Right lobe of liver (tissue), 6 donors: ENCODE data around the gene MRTO4. TPM values are rescaled to one million over a fixed set of nuclear protein-coding genes. Genes with fewer than 3 reads are reported as not detected.
"Not testable (repeated sequence)": the region's sequence is repeated elsewhere in the genome, so short reads cannot be mapped to it uniquely, and the experiment has no call there.

Source experiments
- ATAC-seq, 4 donors: fragments of 200-7000 bp; cut with Tn5 transposase; one replicate each; pipeline ENCODE4 v1.9.1; 2020; ENCODE audit warnings: mild to moderate bottlenecking in 4 of 4, moderate library complexity in 4 of 4
- DNase-seq, 3 donors: peaks; one replicate each; pipeline ENCODE4 v3.0.0-alpha.2; 2020
- H3K27ac ChIP-seq, 3 donors: fragments of 200-600 bp; one replicate each; pipeline ENCODE4 v1.8.0; 2022
- H3K27me3 ChIP-seq, 2 donors: fragments of 200-600 bp; one replicate each; pipeline ENCODE4 v1.8.0; 2022
- H3K36me3 ChIP-seq, 4 donors: fragments of 200-600 bp; sonication (generic) in 1 of 4; one replicate each; pipeline versions ENCODE4 v1.5.1 to v1.8.0; 2017 to 2022; ENCODE audit warnings: control low read depth in 1 of 4
- H3K4me1 ChIP-seq, 4 donors: fragments of 200-600 bp; sonication (generic) in 1 of 4; one replicate each; pipeline versions ENCODE4 v1.5.1 to v1.8.0; 2017 to 2022; ENCODE audit warnings: control low read depth in 1 of 4
- H3K4me3 ChIP-seq, 3 donors: fragments of 200-600 bp; one replicate each; pipeline ENCODE4 v1.8.0; 2022
- H3K9me3 ChIP-seq, 4 donors: fragments of 200-600 bp; sonication (generic) in 1 of 4; one replicate each; pipeline versions ENCODE4 v1.5.1 to v1.8.0; 2017 to 2022; ENCODE audit warnings: control low read depth in 1 of 4
- POLR2A ChIP-seq: fragments of 450-650 bp; IDR thresholded peaks from one replicate; pipeline ENCODE4 v1.6.1; 2017; ENCODE audit warnings: antibody characterized with exemption, mild to moderate bottlenecking
- WGBS: methylation state at CpG from one replicate; pipeline ENCODE4 v1.1.6; 2018; ENCODE audit warnings: low coverage, low lambda C conversion rate; ENCODE audit not compliant: insufficient coverage; ENCODE audit errors: missing lambda C conversion rate; 5-methylcytosine and 5-hydroxymethylcytosine counted together
- intact Hi-C, 2 donors: fragments of 100-400 bp; cut with DNase I; formaldehyde crosslinking; loops; one replicate each; pipeline versions ENCODE4 v1.11.2 to v1.14.1; 2022
- total RNA-seq, 6 experiments: library from RNA; depleted of rRNA in 2 of 6; stranded (reverse); fragments of >200 nt in 2 of 6; fragmentation: NEBNext Ultra II Directional in 3 of 6; extraction: Animal tissue kit (Norgen Biotek cat#: 25700) in 3 of 6; gene quantifications; one replicate each; pipeline versions ENCODE4 v1.1.0 to v1.2.4, GENCODE V29; 2016 to 2023
- TF ChIP-seq, protein P1 (sequence below), 4 donors: fragments of 200-600 bp in 3 of 4; fragments of 450-650 bp in 1 of 4; IDR thresholded peaks; one replicate each; pipeline versions ENCODE4 v1.5.1 to v1.8.0; 2016 to 2022; ENCODE audit warnings: antibody characterized with exemption in 4 of 4, mild to moderate bottlenecking in 2 of 4
- donor health status: DM: no; HTN: yes; CAD: no.
- donor health status: DM: no; HTN: no; CAD: no.
- donor health status: DM: no; HTN: no; CAD: no.
- donor health status: DM: no; HTN: yes; CAD: no.
- donor health status: DM: no; HTN: yes; CAD: no.

Gene MRTO4
- total RNA-seq, 6 experiments from 2014 or later: 7.0 to 17.3 (median 8.2) TPM

GRCh38 chr1:19273844-19274531 is 22.4 kb downstream of the MRTO4 start:
- intact Hi-C loops, H3K36me3 ChIP-seq, H3K9me3 ChIP-seq, H3K27me3 ChIP-seq: not testable (repeated sequence)
- DNase-seq (peak; percentile 82 to 87 (median 87)), ATAC-seq (peak; percentile 61 to 84 (median 78))
- H3K4me1 ChIP-seq: peaks cover 0 to 34% (median 3%) of the 10 kb centered on the region in 4 donors
- peak; percentile 70 for TF ChIP-seq POLR2A
- 5% methylated on average over 8 of the region's 66 CpGs for WGBS
- H3K27ac ChIP-seq: peak overlapping the region; percentile 91 to 97 (median 93)
- peak overlapping the region; percentile 64 to 81 (median 64) for H3K4me3 ChIP-seq

- H3K27me3 ChIP-seq: no peaks in the 10 kb centered on the region
- intact Hi-C loops: no loop called here
- TF ChIP-seq, protein P1, sequence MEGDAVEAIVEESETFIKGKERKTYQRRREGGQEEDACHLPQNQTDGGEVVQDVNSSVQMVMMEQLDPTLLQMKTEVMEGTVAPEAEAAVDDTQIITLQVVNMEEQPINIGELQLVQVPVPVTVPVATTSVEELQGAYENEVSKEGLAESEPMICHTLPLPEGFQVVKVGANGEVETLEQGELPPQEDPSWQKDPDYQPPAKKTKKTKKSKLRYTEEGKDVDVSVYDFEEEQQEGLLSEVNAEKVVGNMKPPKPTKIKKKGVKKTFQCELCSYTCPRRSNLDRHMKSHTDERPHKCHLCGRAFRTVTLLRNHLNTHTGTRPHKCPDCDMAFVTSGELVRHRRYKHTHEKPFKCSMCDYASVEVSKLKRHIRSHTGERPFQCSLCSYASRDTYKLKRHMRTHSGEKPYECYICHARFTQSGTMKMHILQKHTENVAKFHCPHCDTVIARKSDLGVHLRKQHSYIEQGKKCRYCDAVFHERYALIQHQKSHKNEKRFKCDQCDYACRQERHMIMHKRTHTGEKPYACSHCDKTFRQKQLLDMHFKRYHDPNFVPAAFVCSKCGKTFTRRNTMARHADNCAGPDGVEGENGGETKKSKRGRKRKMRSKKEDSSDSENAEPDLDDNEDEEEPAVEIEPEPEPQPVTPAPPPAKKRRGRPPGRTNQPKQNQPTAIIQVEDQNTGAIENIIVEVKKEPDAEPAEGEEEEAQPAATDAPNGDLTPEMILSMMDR (IDR thresholded peaks at IDR 0.05): no peak
- no peak for TF ChIP-seq POLR2A
- peak; percentile 52 to 75 (median 69) for DNase-seq
- WGBS: 48% methylated on average over 5 of the region's 5 CpGs
- peaks cover 0 to under 1% (median 0%) of the 10 kb centered on the region in 4 donors for H3K36me3 ChIP-seq
- H3K27ac ChIP-seq: peak overlapping the region; percentile 91 to 97 (median 93)
- H3K4me3 ChIP-seq: peak overlapping the region; percentile 64 to 81 (median 64)
- peak in 2 of 4 donors; percentile 13 to 20 for ATAC-seq
- H3K4me1 ChIP-seq: peaks cover 0 to 33% (median 3%) of the 10 kb centered on the region in 4 donors
- H3K9me3 ChIP-seq: no peaks in the 10 kb centered on the region
Measured at GRCh38 chr1:19274636-19275035, 23.0 kb downstream of the MRTO4 start.

GRCh38 chr1:19283891-19284290 is 32.3 kb downstream of the MRTO4 start:
- H3K36me3 ChIP-seq: peaks cover 0 to 27% (median 13%) of the 10 kb centered on the region in 4 donors
- 86% methylated on average over 2 of the region's 9 CpGs for WGBS
- no peaks in the 10 kb centered on the region for H3K9me3 ChIP-seq
- ATAC-seq (no peak), DNase-seq (no peak)
- no peaks in the 10 kb centered on the region for H3K27me3 ChIP-seq
- H3K4me1 ChIP-seq: peaks cover 0 to 15% (median 5%) of the 10 kb centered on the region in 4 donors
- intact Hi-C loops: no loop called here
- TF ChIP-seq POLR2A: no peak
- TF ChIP-seq, protein P1 (IDR thresholded peaks at IDR 0.05): no peak
- H3K4me3 ChIP-seq: no peak overlapping the region
- no peak overlapping the region for H3K27ac ChIP-seq

DNA sequence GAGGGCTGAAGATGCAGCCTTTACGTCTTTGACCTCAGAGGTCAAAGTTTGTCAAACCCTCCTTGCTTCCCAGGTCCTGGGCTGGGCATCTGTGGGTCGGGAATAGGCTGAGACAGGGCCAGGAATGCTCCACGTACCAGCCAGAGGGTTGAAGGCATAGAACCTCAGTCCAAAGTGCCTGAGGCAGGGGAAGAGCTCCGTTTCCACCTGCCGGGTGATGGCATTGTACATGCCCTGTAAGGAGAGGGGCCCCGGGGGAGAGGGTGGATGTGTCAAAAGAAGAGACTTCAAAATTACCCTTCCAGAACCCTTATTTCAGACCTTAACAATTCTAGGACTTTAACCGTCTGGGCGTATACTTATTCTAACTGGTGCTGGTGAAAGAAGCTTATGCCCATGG is 33.3 kb downstream of the MRTO4 start:
- Histone ChIP-seq H3K4me1 (peaks cover 0 to 18% (median 8%) of the 10 kb centered on the region in 4 donors), H3K27ac (peak overlapping the region; percentile 60 to 74 (median 72)), H3K4me3 (no peak overlapping the region), H3K36me3 (peaks cover 0 to 27% (median 13%) of the 10 kb centered on the region in 4 donors), H3K27me3 (no peaks in the 10 kb centered on the region), H3K9me3 (no peaks in the 10 kb centered on the region)
- intact Hi-C loops: no loop called here
- no peak for DNase-seq
- ATAC-seq: no peak
- no peak for TF ChIP-seq POLR2A
- TF ChIP-seq, protein P1 (IDR thresholded peaks at IDR 0.05): no peak
- WGBS: 72% methylated on average over 6 of the region's 8 CpGs

DNA sequence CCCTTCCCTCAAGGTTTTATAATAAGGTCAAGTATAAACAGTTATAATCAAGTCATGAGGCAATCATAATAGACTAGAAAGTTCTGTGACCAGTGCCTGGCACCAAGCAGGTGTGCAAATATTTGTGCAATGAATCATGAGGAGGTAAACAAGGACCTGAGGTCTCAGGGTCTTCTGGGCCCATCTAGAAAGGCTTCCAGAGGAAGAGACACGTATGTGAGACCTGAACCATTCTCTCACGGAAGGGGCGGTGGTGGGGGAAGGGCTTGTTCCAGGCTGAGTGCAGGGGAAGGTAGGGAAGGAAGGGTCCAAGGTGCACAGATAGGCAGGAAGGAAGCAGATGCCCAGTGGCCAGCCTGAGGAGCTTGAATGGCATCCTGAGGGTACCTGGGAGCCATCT is 33.8 kb downstream of the MRTO4 start:
- H3K9me3 ChIP-seq, DNase-seq, intact Hi-C loops, H3K27me3 ChIP-seq, H3K4me3 ChIP-seq: not testable (repeated sequence)
- Histone ChIP-seq H3K4me1 (peaks cover 0 to 19% (median 8%) of the 10 kb centered on the region in 4 donors), H3K36me3 (peaks cover 0 to 27% (median 13%) of the 10 kb centered on the region in 4 donors), H3K27ac (peak overlapping the region; percentile 61 to 78 (median 77))
- peak; percentile 35 to 58 (median 39) for ATAC-seq
- 39% methylated on average over 3 of the region's 3 CpGs for WGBS

DNA sequence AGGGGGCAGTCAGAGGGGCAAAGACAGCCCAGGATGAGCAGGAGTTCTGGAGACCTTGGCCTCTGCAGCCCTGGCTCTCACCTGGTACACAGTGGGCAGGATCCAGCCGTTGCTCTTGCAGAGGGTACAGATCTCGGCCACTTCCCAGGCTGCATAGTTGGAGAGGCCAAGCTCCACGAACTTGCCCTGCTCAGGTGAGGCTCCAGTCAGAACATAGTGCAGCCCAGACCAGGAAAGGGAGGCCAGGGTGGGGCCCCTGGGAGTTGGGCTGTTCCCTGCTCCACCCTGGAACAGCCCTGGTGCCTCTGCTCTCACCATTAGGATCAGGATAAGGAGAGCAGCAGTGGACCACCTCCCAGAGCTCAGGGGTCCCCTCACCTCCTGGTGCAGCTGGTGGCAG is 34.2 kb downstream of the MRTO4 start:
- Histone ChIP-seq H3K4me1 (peaks cover 0 to 19% (median 8%) of the 10 kb centered on the region in 4 donors), H3K27ac (peak overlapping the region; percentile 61 to 78 (median 77)), H3K4me3 (peak overlapping the region in 1 of 3 donors; percentile 66), H3K36me3 (peaks cover 0 to 27% (median 13%) of the 10 kb centered on the region in 4 donors)
- H3K27me3 ChIP-seq, intact Hi-C loops, H3K9me3 ChIP-seq: not testable (repeated sequence)
- ATAC-seq (peak; percentile 9 to 36 (median 22)), DNase-seq (peak in 2 of 3 donors; percentile 66 to 70)
- WGBS: no CpG with 5 or more reads among the region's 3 CpGs
